ENCODE data around the gene UBL4B. TPM values are rescaled to one million over a fixed set of nuclear protein-coding genes. Genes with fewer than 3 reads are reported as not detected.

The UBL4B gene
- total RNA-seq, 1 donor from 2014 or later, result not detected

DNA sequence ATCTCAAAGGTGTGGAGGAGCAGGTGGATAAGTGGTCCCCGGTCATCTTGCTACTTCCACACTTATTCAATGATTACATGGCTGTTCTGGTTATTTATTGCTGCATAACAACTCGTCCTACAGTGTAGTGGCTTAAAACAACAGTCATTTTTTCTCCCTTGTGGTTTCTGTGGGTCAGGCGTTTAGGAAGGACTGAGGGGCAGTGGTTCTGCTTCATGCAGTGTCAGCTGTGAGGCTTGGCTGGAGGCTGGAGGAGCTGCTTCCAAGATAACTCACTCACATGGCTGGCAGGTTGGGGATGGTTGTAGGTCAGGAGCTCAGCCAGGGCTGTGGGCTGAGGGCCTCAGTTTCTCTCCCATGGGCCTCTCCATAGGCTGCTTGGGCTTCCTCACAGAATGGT is 32.1 kb downstream of the UBL4B start:
- DNase-seq (ENCODE audit: low read depth), result no peak
- Histone ChIP-seq H3K36me3 (ENCODE audit: control insufficient read depth, insufficient read depth, low read length) (no peaks in the 10 kb centered on the region), H3K27me3 (ENCODE audit: control insufficient read depth, insufficient read depth, low read length) (peaks cover 16% of the 10 kb centered on the region), H3K4me3 (ENCODE audit: low read depth, low read length) (no peak overlapping the region)
- TF ChIP-seq, protein P1, sequence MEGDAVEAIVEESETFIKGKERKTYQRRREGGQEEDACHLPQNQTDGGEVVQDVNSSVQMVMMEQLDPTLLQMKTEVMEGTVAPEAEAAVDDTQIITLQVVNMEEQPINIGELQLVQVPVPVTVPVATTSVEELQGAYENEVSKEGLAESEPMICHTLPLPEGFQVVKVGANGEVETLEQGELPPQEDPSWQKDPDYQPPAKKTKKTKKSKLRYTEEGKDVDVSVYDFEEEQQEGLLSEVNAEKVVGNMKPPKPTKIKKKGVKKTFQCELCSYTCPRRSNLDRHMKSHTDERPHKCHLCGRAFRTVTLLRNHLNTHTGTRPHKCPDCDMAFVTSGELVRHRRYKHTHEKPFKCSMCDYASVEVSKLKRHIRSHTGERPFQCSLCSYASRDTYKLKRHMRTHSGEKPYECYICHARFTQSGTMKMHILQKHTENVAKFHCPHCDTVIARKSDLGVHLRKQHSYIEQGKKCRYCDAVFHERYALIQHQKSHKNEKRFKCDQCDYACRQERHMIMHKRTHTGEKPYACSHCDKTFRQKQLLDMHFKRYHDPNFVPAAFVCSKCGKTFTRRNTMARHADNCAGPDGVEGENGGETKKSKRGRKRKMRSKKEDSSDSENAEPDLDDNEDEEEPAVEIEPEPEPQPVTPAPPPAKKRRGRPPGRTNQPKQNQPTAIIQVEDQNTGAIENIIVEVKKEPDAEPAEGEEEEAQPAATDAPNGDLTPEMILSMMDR (IDR thresholded peaks at IDR 0.05; ENCODE audit: insufficient read depth, low read length, poor library complexity, severe bottlenecking), result no peak

DNA sequence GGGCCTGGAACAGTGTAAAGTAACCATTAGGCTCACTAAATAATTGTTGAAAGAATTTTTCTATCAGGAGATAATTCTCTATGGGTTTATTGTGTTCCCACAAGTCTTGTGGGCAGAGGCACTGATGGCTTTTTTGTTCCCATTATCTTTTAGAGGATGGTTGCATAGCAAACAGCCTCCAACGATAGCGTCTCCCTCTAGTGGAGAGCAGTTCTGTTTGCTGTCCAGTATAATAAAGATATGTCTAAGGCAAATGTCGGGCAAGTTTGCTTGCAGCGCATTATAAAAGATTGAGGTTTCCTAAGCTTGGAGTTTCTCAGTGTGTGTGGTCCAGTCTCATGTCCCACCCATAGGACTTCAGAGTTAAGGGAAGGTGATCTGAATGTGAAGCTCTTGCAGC is 36.7 kb downstream of the UBL4B start:
- Histone ChIP-seq H3K36me3 (ENCODE audit: control insufficient read depth, insufficient read depth, low read length) (no peaks in the 10 kb centered on the region), H3K27me3 (ENCODE audit: control insufficient read depth, insufficient read depth, low read length) (peaks cover 48% of the 10 kb centered on the region), H3K4me3 (ENCODE audit: low read depth, low read length) (no peak overlapping the region)
- TF ChIP-seq, protein P1 (IDR thresholded peaks at IDR 0.05; ENCODE audit: insufficient read depth, low read length, poor library complexity, severe bottlenecking), result peak; percentile 5
- DNase-seq (ENCODE audit: low read depth), result no peak

DNA sequence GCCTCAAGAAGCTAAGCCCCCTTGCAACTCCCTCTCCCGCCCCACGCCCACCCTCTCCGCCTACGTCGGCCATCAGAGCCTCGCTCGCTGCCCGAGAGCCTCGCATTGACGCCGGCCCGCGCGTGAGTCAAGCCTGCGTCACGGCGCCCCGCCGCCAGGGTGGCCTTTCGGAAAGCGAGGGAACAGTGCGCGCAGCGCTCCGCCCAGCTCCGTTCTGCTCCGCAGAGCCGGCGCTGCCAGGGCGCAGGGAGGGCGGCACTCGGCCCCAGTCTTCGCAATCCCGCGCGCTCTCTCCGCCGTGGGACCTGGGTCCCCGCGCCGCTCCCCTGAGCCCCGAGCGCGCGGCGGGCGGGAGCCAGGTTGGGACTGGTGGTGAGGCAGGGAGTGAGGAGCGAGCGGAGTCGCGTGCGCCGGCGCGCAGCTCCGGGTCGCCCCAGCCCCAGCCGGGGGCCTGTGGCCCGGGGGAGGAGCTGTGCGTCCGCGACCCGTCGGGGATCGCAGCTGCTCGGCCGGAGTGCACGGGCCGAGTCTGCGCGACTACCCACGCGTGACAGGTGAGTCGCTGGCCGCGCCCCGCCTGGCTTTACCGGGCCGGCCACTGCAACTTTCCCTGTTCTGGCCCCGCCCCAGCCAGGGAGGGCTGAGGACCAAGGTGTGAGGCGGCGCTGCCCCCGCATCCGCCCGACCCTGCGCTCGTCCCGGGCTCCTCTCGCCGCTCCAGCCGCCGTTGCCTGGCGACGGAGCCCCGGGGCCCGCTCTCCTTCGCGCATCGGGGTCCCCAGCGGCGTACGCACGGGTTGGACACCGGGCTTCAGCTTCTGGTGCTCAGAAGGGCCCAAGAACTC is 38.3 kb downstream of the UBL4B start, which contains the start of gene SLC6A17:
Gene SLC6A17 (plus strand): TSS at position 165 of the 845 bp plus-strand sequence. CDS start 16,436 bp downstream, outside the sequence.
- TF ChIP-seq, protein P1 (IDR thresholded peaks at IDR 0.05; ENCODE audit: insufficient read depth, low read length, poor library complexity, severe bottlenecking), result no peak
- Histone ChIP-seq H3K27me3 (ENCODE audit: control insufficient read depth, insufficient read depth, low read length) (peaks cover 49% of the 10 kb centered on the region), H3K36me3 (ENCODE audit: control insufficient read depth, insufficient read depth, low read length) (no peaks in the 10 kb centered on the region), H3K4me3 (ENCODE audit: low read depth, low read length) (peak within 1 kb of the TSS; percentile 20)
- no peak for DNase-seq (ENCODE audit: low read depth)

DNA sequence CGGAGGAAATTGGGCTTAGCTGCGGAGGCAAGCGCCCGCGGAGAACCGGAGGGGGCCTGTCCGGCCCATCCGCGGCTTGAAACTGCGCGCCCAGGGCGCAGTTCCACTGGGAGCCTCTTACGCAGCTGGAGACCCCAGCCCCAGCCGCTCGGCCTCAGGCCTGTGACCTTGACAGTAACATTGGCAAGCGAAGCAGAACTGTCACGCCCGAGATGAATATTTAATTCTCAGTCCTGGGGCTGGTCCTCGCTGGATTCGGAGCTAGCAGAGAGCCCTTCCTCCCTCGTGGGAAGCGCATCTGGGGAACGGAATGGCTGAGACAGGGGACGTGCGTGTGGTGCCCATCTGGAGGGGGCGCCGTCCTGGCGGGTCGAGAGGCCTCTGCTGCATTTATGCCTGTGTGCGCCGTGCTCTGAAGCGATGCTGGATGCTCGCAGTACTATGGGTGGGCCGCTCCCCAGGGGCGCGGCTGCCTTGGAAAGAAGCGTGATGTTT is 39.0 kb downstream of the UBL4B start:
- Histone ChIP-seq H3K36me3 (ENCODE audit: control insufficient read depth, insufficient read depth, low read length) (no peaks in the 10 kb centered on the region), H3K4me3 (ENCODE audit: low read depth, low read length) (no peak overlapping the region), H3K27me3 (ENCODE audit: control insufficient read depth, insufficient read depth, low read length) (peaks cover 49% of the 10 kb centered on the region)
- no peak for DNase-seq (ENCODE audit: low read depth)
- TF ChIP-seq, protein P1 (IDR thresholded peaks at IDR 0.05; ENCODE audit: insufficient read depth, low read length, poor library complexity, severe bottlenecking), result no peak

DNA sequence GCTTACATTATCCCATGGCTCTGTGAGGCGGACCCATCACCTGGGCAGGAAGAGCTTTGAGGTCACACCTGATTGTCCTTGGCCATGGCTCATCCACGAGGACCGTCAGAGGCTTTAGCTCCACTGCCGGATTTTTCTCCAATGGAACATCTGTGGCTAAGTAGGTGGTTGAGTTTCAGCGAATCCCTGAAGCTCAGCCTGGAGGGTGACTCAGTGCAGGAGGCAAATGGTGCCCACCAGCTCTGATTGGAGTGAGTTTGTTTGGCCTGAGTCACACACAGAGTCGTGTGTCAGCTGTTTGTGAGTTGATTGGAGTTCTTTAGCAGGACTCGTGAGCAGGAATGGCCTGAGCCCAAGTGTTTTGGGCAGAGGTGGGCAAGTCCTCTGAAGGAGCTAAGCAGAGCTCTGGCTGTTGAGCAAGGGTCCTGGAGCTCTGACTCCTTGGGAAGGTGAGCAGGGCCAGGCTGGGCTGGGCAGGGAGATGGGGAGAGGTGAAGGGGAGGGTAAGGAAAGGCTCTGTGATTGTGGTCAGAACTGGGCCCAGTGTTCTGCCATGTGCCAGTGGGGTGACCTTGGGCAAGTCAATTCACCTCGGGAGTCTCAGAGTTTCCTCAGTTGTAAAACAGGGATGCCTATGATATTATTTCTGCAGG is 40.0 kb downstream of the UBL4B start:
- TF ChIP-seq, protein P1 (IDR thresholded peaks at IDR 0.05; ENCODE audit: insufficient read depth, low read length, poor library complexity, severe bottlenecking), result no peak
- Histone ChIP-seq H3K27me3 (ENCODE audit: control insufficient read depth, insufficient read depth, low read length) (peaks cover 47% of the 10 kb centered on the region), H3K4me3 (ENCODE audit: low read depth, low read length) (no peak overlapping the region), H3K36me3 (ENCODE audit: control insufficient read depth, insufficient read depth, low read length) (no peaks in the 10 kb centered on the region)
- DNase-seq (ENCODE audit: low read depth), result no peak

All from kidney epithelial cell (primary cell).